HG03571 (cell line): ENCODE data around the gene ESR1.
"Not testable (repeated sequence)": the region's sequence is repeated elsewhere in the genome, so short reads cannot be mapped to it uniquely, and the experiment has no call there.

Experiments used
- ATAC-seq: cut with Tn5 transposase; IDR thresholded peaks from one replicate; pipeline ENCODE4 v1.9.1; 2021; ENCODE audit not compliant: unreplicated experiment

Gene ESR1

GRCh38 chr6:152124429-152125074, 317.1 kb downstream of the ESR1 start:
- no peak for ATAC-seq

- no peak for ATAC-seq
These were observed 320.1 kb downstream of the ESR1 start for GRCh38 chr6:152127432-152128165.

- ATAC-seq: no peak
These were observed 322.2 kb downstream of the ESR1 start for GRCh38 chr6:152129691-152130151.

- no peak for ATAC-seq
These were observed 323.0 kb downstream of the ESR1 start for GRCh38 chr6:152130441-152130840.

GRCh38 chr6:152135755-152136448, 328.4 kb downstream of the ESR1 start:
- no peak for ATAC-seq

- no peak for ATAC-seq
These were observed 329.0 kb downstream of the ESR1 start for GRCh38 chr6:152136449-152136825.

GRCh38 chr6:152138344-152138743, 330.9 kb downstream of the ESR1 start:
- not testable (repeated sequence) for ATAC-seq

GRCh38 chr6:152142105-152142504, 334.6 kb downstream of the ESR1 start:
- no peak for ATAC-seq

GRCh38 chr6:152143359-152143758, 335.9 kb downstream of the ESR1 start:
- ATAC-seq: no peak

- ATAC-seq: no peak
These were observed 338.9 kb downstream of the ESR1 start for GRCh38 chr6:152146385-152146784.

- ATAC-seq: no peak
These were observed 339.8 kb downstream of the ESR1 start for GRCh38 chr6:152147269-152147668.

- ATAC-seq: no peak
These were observed 340.9 kb downstream of the ESR1 start for GRCh38 chr6:152148412-152148811.

GRCh38 chr6:152150196-152150595, 342.7 kb downstream of the ESR1 start:
- ATAC-seq: no peak

GRCh38 chr6:152151920-152152319, 344.4 kb downstream of the ESR1 start:
- no peak for ATAC-seq

GRCh38 chr6:152154559-152155356, 347.3 kb downstream of the ESR1 start:
- no peak for ATAC-seq

- no peak for ATAC-seq
These were observed 348.3 kb downstream of the ESR1 start for GRCh38 chr6:152155792-152156191.

- ATAC-seq: peak; percentile 73
These were observed 352.9 kb downstream of the ESR1 start for GRCh38 chr6:152160346-152160745.

- no peak for ATAC-seq
These were observed 354.0 kb downstream of the ESR1 start for GRCh38 chr6:152161501-152161900.

GRCh38 chr6:152164957-152165356, 357.5 kb downstream of the ESR1 start:
- no peak for ATAC-seq

- ATAC-seq: no peak
These were observed 359.0 kb downstream of the ESR1 start for GRCh38 chr6:152166497-152166896.

GRCh38 chr6:152166897-152167296, 359.4 kb downstream of the ESR1 start:
- no peak for ATAC-seq
